GM12873 (cell line): ENCODE measurements around the gene CDR2L.

Experiments
- TF ChIP-seq, protein P1 (sequence below): IDR thresholded peaks from 2 replicates; pipeline ENCODE4 v1.5.1; 2012; ENCODE audit warnings: low read depth, mild to moderate bottlenecking, moderate library complexity, low read length, control low read depth; ENCODE audit not compliant: insufficient read depth; ENCODE audit errors: missing control alignments

CDR2L gene

GRCh38 chr17:74960570-74961342, 26.7 kb upstream of the CDR2L start:
- TF ChIP-seq, protein P1, sequence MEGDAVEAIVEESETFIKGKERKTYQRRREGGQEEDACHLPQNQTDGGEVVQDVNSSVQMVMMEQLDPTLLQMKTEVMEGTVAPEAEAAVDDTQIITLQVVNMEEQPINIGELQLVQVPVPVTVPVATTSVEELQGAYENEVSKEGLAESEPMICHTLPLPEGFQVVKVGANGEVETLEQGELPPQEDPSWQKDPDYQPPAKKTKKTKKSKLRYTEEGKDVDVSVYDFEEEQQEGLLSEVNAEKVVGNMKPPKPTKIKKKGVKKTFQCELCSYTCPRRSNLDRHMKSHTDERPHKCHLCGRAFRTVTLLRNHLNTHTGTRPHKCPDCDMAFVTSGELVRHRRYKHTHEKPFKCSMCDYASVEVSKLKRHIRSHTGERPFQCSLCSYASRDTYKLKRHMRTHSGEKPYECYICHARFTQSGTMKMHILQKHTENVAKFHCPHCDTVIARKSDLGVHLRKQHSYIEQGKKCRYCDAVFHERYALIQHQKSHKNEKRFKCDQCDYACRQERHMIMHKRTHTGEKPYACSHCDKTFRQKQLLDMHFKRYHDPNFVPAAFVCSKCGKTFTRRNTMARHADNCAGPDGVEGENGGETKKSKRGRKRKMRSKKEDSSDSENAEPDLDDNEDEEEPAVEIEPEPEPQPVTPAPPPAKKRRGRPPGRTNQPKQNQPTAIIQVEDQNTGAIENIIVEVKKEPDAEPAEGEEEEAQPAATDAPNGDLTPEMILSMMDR, result peak; percentile 75

- TF ChIP-seq, protein P1, result peak; percentile 77
Measured at GRCh38 chr17:74961657-74962350, 25.6 kb upstream of the CDR2L start.

DNA sequence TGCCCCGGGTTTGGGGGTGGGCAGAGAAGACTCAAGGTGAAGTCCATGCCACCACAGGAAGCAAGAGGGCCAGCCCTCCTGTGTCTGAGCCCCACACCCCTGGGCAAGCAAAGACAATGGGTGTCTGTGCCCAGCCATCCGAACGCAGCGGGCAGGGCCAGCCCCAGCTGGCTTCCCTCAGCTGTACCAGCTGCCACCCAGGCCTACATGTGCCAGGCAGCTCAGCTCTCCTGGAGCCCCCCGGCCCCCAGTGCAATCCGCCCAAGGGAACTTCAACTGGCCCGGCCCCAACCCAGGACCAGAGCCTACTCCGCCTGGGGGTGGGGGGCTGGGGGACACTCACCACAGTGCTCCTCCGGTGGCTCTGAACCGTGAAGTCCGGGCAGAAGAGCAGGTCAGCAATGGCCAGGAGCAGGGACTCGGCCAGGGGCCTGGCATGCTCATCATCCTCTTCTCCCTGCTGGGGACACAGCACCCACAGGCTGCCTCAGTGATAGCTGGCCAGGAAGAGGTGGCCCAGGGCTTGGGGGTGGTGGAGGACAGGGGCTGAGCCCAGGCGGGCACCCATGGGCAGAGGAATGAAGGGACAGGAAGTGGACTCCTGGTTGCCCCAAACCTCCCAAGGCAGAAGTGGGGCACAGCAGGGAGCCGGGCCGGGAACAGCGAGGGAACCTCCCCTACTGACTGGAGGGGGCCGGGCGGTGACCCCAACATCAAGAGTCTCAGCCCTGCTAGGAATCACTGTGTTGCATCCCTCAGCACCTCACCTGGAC, 24.6 kb upstream of the CDR2L start:
- TF ChIP-seq, protein P1, result no peak

GRCh38 chr17:74963656-74964055, 23.8 kb upstream of the CDR2L start:
- TF ChIP-seq, protein P1, result peak; percentile 23

- TF ChIP-seq, protein P1, result no peak
Measured at GRCh38 chr17:74964246-74964761, 23.1 kb upstream of the CDR2L start.

GRCh38 chr17:74964988-74965622, 22.3 kb upstream of the CDR2L start:
- TF ChIP-seq, protein P1, result no peak

- TF ChIP-seq, protein P1, result no peak
Measured at GRCh38 chr17:74968361-74968780, 19.1 kb upstream of the CDR2L start.
